Right atrium auricular region (tissue), 2 donors: ENCODE data around the gene MAN1B1. TPM values are rescaled to one million over a fixed set of nuclear protein-coding genes. Genes with fewer than 3 reads are reported as not detected.
A peak's percentile ranks its signal among the peaks of the same experiment; 100 is the strongest.
"Not testable (repeated sequence)": the region's sequence is repeated elsewhere in the genome, so short reads cannot be mapped to it uniquely, and the experiment has no call there.

Experiments used
- DNase-seq: peaks from one replicate; pipeline ENCODE4 v3.0.0-alpha.2; 2019; ENCODE audit warnings: low spot score
- H3K27ac ChIP-seq, 2 donors: fragments of 200-600 bp; sonication (generic); 1 replicate in 1 of 2; 2 replicates in 1 of 2; pipeline ENCODE4 v1.5.1; 2016 to 2019
- H3K27me3 ChIP-seq, 2 donors: fragments of 200-600 bp; sonication (generic); one replicate each; pipeline versions ENCODE4 v1.5.1 to v1.6.0; 2017 to 2019
- H3K36me3 ChIP-seq: fragments of 200-600 bp; sonication (generic); one replicate; pipeline ENCODE4 v1.5.1; 2016
- H3K4me1 ChIP-seq, 2 donors: fragments of 200-600 bp; sonication (generic); one replicate each; pipeline versions ENCODE4 v1.5.1 to v1.6.0; 2017 to 2019
- H3K4me3 ChIP-seq, 2 donors: fragments of 200-600 bp; sonication (generic); 1 replicate in 1 of 2; 2 replicates in 1 of 2; pipeline ENCODE4 v1.5.1; 2017 to 2019; ENCODE audit warnings: mild to moderate bottlenecking in 1 of 2, moderate library complexity in 1 of 2
- H3K9me3 ChIP-seq, 2 donors: fragments of 200-600 bp; sonication (generic); one replicate each; pipeline ENCODE4 v1.5.1; 2019
- CTCF ChIP-seq, 2 donors: fragments of 200-600 bp; sonication (generic); IDR thresholded peaks; one replicate each; pipeline ENCODE4 v1.5.1; 2019; ENCODE audit warnings: antibody characterized with exemption in 2 of 2
- total RNA-seq, 2 donors: library from RNA; depleted of rRNA; stranded (reverse); fragments of >200 nt; gene quantifications; one replicate each; pipeline ENCODE4 v1.1.0, GENCODE V29; 2016

The MAN1B1 gene
- total RNA-seq, 2 donors from 2014 or later: 20.9 to 26.8 TPM

DNA sequence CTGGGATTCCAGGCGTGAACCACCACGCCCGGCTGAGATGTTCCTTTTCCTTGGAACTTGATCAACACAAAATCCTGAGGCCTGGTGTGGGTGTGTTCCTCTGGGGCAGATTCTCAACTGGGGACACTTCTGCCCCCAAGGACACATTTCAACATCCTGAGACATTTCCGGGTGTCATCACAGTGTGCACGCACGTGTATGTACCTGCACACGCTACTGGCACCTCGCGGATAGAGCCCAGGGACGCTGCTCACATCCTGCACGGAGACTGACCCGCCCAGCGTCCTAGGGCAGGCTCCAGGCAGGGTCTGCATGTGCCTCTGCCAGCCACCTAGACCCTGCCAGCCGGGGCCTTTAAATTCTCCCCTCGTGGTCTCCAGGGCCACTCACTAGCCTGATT lies 24.4 kb upstream of the MAN1B1 start:
- no peak overlapping the region for H3K4me3 ChIP-seq
- H3K4me1 ChIP-seq: peaks cover 0 to 12% of the 10 kb centered on the region in 2 donors
- no peaks in the 10 kb centered on the region for H3K36me3 ChIP-seq
- H3K27ac ChIP-seq: no peak overlapping the region
- H3K27me3 ChIP-seq: no peaks in the 10 kb centered on the region
- DNase-seq: no peak
- TF ChIP-seq CTCF (IDR thresholded peaks at IDR 0.05): no peak
- no peaks in the 10 kb centered on the region for H3K9me3 ChIP-seq

DNA sequence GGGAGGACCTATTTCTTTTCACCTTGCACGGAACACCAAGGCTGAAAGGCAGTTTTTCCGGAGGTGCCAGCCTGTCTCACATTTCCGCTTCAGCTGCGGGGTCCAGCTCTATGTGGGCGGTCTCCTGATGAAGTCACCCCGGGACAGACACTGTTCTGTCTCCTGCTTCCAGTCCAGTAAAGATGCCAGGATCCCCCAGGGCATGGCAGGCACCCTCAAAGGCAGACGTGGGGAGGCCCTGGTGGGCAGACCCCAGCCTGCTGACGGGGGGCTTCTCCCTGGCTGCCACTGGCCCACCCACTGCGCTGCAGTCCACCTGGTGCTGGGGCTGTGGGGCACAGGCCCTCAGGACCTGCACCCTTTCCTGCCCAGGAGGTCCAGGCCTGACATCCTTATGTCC lies 24.0 kb upstream of the MAN1B1 start:
- DNase-seq, H3K9me3 ChIP-seq, H3K4me1 ChIP-seq, H3K4me3 ChIP-seq, H3K27me3 ChIP-seq, H3K36me3 ChIP-seq, H3K27ac ChIP-seq: not testable (repeated sequence)

DNA sequence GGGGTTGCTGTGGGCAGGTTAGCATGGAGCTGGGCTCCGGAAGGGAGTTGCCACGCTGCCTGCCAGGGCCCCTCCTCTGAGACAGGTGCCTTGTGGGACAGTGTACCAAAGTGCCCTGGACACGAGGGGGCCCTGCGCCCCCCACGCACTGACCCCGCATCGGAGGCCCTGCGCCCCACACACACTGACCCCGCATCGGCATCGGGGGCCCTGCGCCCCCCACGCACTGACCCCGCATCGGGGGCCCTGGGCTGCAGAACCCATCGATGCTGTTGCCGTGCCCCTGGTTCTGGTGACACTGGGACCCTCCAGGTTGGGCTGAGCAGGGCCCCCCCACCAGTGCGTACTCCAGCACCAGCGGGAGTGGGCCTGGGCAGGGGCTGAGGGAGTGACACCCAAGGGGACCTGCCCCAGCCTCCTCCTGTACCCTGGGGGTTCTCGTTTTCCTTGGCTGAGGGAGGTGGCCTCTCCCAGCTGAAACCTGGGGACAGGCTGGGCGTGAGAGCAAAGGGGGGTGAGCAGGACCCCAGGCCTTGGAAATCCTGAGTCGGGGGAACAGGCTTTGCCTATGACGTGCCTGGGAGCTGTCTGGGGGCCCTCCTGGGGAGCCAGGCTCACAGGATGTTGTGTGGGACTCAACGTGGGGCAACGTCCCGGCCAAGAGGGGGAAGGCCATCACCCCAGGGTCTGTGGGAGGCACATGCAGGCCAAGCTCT lies 23.3 kb upstream of the MAN1B1 start:
- H3K9me3 ChIP-seq: no peaks in the 10 kb centered on the region
- no peak for DNase-seq
- TF ChIP-seq CTCF (IDR thresholded peaks at IDR 0.05): no peak
- no peaks in the 10 kb centered on the region for H3K36me3 ChIP-seq
- no peak overlapping the region for H3K27ac ChIP-seq
- no peak overlapping the region for H3K4me3 ChIP-seq
- peaks cover 0 to under 1% of the 10 kb centered on the region in 2 donors for H3K27me3 ChIP-seq
- peaks cover 0 to 9% of the 10 kb centered on the region in 2 donors for H3K4me1 ChIP-seq

DNA sequence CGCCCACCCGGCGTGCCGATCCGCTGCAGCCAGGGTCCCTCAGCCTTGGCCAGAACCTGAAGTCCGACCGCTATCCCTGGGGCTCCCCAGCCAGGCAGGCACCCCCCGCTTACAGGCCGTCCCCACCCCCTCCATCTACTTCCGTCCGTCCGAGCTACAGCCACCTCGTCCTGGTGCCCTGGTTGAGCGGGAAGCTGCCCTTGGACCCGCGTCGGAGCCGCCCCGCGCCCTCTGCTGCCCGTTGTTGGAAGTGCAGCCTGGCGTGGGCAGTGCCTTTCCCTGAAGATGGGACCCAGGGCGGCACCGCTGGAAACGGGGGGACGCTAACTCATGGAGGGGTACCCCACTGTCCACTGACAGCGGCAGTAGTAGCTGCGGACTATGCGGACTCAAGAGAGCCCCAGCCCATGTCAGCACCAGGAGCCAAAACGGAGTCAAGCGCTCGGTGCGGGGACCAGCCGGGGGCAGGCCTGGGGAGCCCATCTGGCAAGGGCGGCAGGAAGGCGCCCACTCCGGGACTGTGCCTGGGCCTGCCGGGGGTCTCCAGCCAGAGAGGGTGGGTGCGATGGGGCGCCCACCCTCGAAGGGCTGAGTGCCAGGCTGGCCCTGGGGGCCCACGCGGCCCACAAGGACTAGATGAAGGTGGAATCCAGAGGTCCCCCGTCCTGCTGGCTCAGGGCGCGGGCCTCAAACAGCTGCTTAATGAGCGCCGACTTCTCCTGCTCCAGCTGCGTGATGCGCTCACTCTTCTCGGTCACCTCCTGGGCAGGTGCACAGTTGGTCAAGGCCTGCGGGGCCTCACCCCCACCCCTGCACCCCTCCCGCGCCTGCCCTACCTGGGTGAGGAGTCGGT lies 22.5 kb upstream of the MAN1B1 start:
- peak; percentile 99 for TF ChIP-seq CTCF (IDR thresholded peaks at IDR 0.05)
- Histone ChIP-seq H3K9me3 (no peaks in the 10 kb centered on the region), H3K4me3 (no peak overlapping the region), H3K27ac (no peak overlapping the region), H3K4me1 (peaks cover 0 to 9% of the 10 kb centered on the region in 2 donors), H3K27me3 (peaks cover 0 to 3% of the 10 kb centered on the region in 2 donors), H3K36me3 (no peaks in the 10 kb centered on the region)
- no peak for DNase-seq

DNA sequence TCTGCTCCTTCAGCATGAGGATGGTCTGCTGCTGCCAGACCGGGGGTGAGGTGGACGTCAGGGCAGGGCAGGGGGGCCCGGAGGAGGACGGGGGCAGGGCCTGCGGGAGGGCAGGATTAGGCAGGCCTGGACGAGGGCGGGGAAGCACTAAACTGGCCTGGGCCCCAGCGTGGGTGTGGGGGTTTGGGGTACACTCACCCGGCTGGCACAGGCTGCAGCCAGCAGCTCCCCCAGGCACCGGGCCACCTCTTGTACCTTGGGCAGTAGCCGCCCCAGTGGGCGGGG lies 22.0 kb upstream of the MAN1B1 start:
- no peak for TF ChIP-seq CTCF (IDR thresholded peaks at IDR 0.05)
- Histone ChIP-seq H3K36me3 (no peaks in the 10 kb centered on the region), H3K27me3 (peaks cover 0 to 3% of the 10 kb centered on the region in 2 donors), H3K4me3 (no peak overlapping the region), H3K4me1 (peaks cover 0 to 9% of the 10 kb centered on the region in 2 donors), H3K27ac (no peak overlapping the region), H3K9me3 (no peaks in the 10 kb centered on the region)
- DNase-seq: no peak

GRCh38 chr9:137065336-137065967 lies 21.3 kb upstream of the MAN1B1 start:
- Histone ChIP-seq H3K4me1 (peaks cover 0 to 9% of the 10 kb centered on the region in 2 donors), H3K4me3 (no peak overlapping the region), H3K27ac (no peak overlapping the region), H3K9me3 (no peaks in the 10 kb centered on the region), H3K36me3 (no peaks in the 10 kb centered on the region), H3K27me3 (peaks cover 0 to 3% of the 10 kb centered on the region in 2 donors)
- no peak for DNase-seq
- TF ChIP-seq CTCF (IDR thresholded peaks at IDR 0.05): no peak
